WTC11 (cell line): ENCODE measurements around the gene BCORL1. TPM values are rescaled to one million over a fixed set of nuclear protein-coding genes. Genes with fewer than 3 reads are reported as not detected.

Source experiments
- ATAC-seq: fragments of 200-7000 bp; cut with Tn5 transposase; 2 replicates; pipeline ENCODE4 v1.10.0; 2021; ENCODE audit warnings: mild to moderate bottlenecking, moderate library complexity
- CTCF ChIA-PET: fragments of 300-600 bp; sonication (Branson Sonifier 250); formaldehyde crosslinking; loops from one replicate; lab custom pipeline; 2021; ENCODE audit warnings: antibody characterized with exemption; lab: Charles Lee
- POLR2A ChIA-PET: fragments of 350-600 bp; sonication (Branson Sonifier 250); formaldehyde crosslinking; loops from one replicate; lab custom pipeline; 2021; ENCODE audit warnings: antibody characterized with exemption; lab: Charles Lee
- DNase-seq: peaks from one replicate; pipeline ENCODE4 v3.0.0; 2021; ENCODE audit warnings: low spot score
- H3K27ac Mint-ChIP-seq: 2 replicates; pipeline ENCODE4 v1.8.0; 2021; ENCODE audit warnings: mixed read lengths
- H3K27me3 Mint-ChIP-seq: 2 replicates; pipeline ENCODE4 v1.8.0; 2021; ENCODE audit warnings: low read depth, mild to moderate bottlenecking, moderate library complexity, mixed read lengths
- H3K36me3 Mint-ChIP-seq: 2 replicates; pipeline ENCODE4 v1.8.0; 2021; ENCODE audit warnings: mixed read lengths
- H3K4me1 Mint-ChIP-seq: 2 replicates; pipeline ENCODE4 v1.8.0; 2022; ENCODE audit warnings: mixed read lengths
- H3K4me3 Mint-ChIP-seq: 2 replicates; pipeline ENCODE4 v1.8.0; 2021; ENCODE audit warnings: mild to moderate bottlenecking, moderate library complexity, mixed read lengths
- H3K9me3 Mint-ChIP-seq: 2 replicates; pipeline ENCODE4 v1.8.0; 2021; ENCODE audit warnings: mixed read lengths
- CREB1 ChIP-seq: sonication (generic); formaldehyde crosslinking; IDR thresholded peaks from 2 replicates; pipeline ENCODE4 v1.8.0; 2023; ENCODE audit warnings: mild to moderate bottlenecking, missing genetic modification reagents
- CREM ChIP-seq: sonication (generic); formaldehyde crosslinking; IDR thresholded peaks from 2 replicates; pipeline ENCODE4 v1.8.1; 2022; ENCODE audit warnings: mild to moderate bottlenecking, missing genetic modification reagents, moderate library complexity
- ELF4 ChIP-seq: sonication (generic); formaldehyde crosslinking; IDR thresholded peaks from 2 replicates; pipeline ENCODE4 v1.8.1; 2022; ENCODE audit warnings: low read depth, mild to moderate bottlenecking, moderate library complexity, missing genetic modification reagents
- FOXJ3 ChIP-seq: sonication (generic); formaldehyde crosslinking; IDR thresholded peaks from 2 replicates; pipeline ENCODE4 v1.9.0; 2021; ENCODE audit warnings: missing genetic modification reagents, mild to moderate bottlenecking, borderline replicate concordance
- GTF2I ChIP-seq: fragments of 250-450 bp; sonication (Bioruptor Pico); conservative IDR thresholded peaks from 2 replicates; pipeline ENCODE4 v1.4.0; 2021; ENCODE audit warnings: mild to moderate bottlenecking
- HMGA2 ChIP-seq: fragments of 250-450 bp; sonication (Bioruptor Pico); IDR thresholded peaks from 2 replicates; pipeline ENCODE4 v1.4.0; 2021; ENCODE audit warnings: mild to moderate bottlenecking, moderate library complexity
- JUN ChIP-seq: sonication (generic); formaldehyde crosslinking; IDR thresholded peaks from 2 replicates; pipeline ENCODE4 v1.8.0; 2023; ENCODE audit warnings: mild to moderate bottlenecking, missing genetic modification reagents
- NR2C2 ChIP-seq: sonication (generic); formaldehyde crosslinking; IDR thresholded peaks from 2 replicates; pipeline ENCODE4 v1.8.0; 2022; ENCODE audit warnings: mild to moderate bottlenecking, missing genetic modification reagents
- OVOL2 ChIP-seq: fragments of 250-450 bp; sonication (Bioruptor Pico); IDR thresholded peaks from 2 replicates; pipeline ENCODE4 v1.9.0; 2021; ENCODE audit warnings: mild to moderate bottlenecking, borderline replicate concordance
- PRRX2 ChIP-seq: fragments of 250-450 bp; sonication (Bioruptor Pico); IDR thresholded peaks from 2 replicates; pipeline ENCODE4 v1.8.0; 2021; ENCODE audit warnings: mild to moderate bottlenecking
- SOX15 ChIP-seq: fragments of 250-450 bp; sonication (Bioruptor Pico); IDR thresholded peaks from 2 replicates; pipeline ENCODE4 v1.9.0; 2021; ENCODE audit warnings: mild to moderate bottlenecking
- ZNF121 ChIP-seq: sonication (generic); formaldehyde crosslinking; IDR thresholded peaks from 2 replicates; pipeline ENCODE4 v1.8.0; 2023; ENCODE audit warnings: missing genetic modification reagents
- ZNF219 ChIP-seq: sonication (generic); formaldehyde crosslinking; IDR thresholded peaks from 2 replicates; pipeline ENCODE4 v1.8.0; 2023; ENCODE audit warnings: missing genetic modification reagents, mild to moderate bottlenecking, borderline replicate concordance
- ZNF232 ChIP-seq: sonication (generic); formaldehyde crosslinking; IDR thresholded peaks from 2 replicates; pipeline ENCODE4 v1.8.0; 2022; ENCODE audit warnings: mild to moderate bottlenecking, missing genetic modification reagents
- ZNF416 ChIP-seq: fragments of 250-450 bp; sonication (Bioruptor Pico); IDR thresholded peaks from 2 replicates; pipeline ENCODE4 v1.9.0; 2021; ENCODE audit warnings: mild to moderate bottlenecking, inconsistent platforms
- total RNA-seq: library from RNA; stranded (reverse); gene quantifications from 3 replicates; pipeline ENCODE4 v1.2.3, GENCODE V29; 2021
- TF ChIP-seq, protein P1 (sequence below): fragments of 250-450 bp; sonication (Bioruptor Pico); IDR thresholded peaks from 2 replicates; pipeline ENCODE4 v1.9.0; 2021; ENCODE audit warnings: mild to moderate bottlenecking, borderline replicate concordance
- TF ChIP-seq, protein P2 (sequence below): sonication (generic); formaldehyde crosslinking; IDR thresholded peaks from 2 replicates; pipeline ENCODE4 v1.8.1; 2023; ENCODE audit warnings: mild to moderate bottlenecking, moderate library complexity, missing genetic modification reagents
- TF ChIP-seq, protein P3 (sequence below): sonication (generic); formaldehyde crosslinking; conservative IDR thresholded peaks from 2 replicates; pipeline ENCODE4 v1.8.1; 2022; ENCODE audit warnings: mild to moderate bottlenecking, missing genetic modification reagents
- TF ChIP-seq, protein P4 (sequence below): sonication (generic); formaldehyde crosslinking; IDR thresholded peaks from 2 replicates; pipeline ENCODE4 v1.8.0; 2022; ENCODE audit warnings: mild to moderate bottlenecking, missing genetic modification reagents
- TF ChIP-seq, protein P5 (sequence below): sonication (generic); formaldehyde crosslinking; conservative IDR thresholded peaks from 2 replicates; pipeline ENCODE4 v1.8.1; 2023; ENCODE audit warnings: mild to moderate bottlenecking, low read depth, missing genetic modification reagents, moderate library complexity
- TF ChIP-seq, protein P6 (sequence below): sonication (generic); formaldehyde crosslinking; IDR thresholded peaks from 2 replicates; pipeline ENCODE4 v1.8.1; 2022; ENCODE audit warnings: mild to moderate bottlenecking, moderate library complexity, missing genetic modification reagents

Gene BCORL1
- total RNA-seq, 1 experiment from 2014 or later = 12.0 TPM

DNA sequence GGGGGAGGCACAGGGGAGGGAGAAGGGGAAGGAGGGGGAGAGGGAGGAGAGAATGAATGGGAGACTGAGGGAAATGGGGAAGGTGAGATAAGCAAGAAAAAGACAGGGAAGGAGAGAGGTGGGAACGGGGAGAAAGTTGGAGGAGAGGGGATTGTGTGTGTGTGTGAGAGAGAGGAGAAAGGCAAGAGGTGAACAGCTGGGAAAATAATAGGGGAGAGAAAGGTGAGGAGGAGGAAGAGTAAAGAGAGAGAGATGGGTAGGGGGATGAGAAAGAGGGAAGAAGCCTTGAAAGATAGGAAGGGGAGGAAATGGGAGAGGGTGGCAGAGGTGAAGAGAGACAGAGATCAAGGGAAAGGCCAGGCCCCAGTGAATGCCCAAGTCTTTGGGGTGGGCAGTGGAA is 20.1 kb downstream of the BCORL1 start (continued):
- TF ChIP-seq, protein P1, sequence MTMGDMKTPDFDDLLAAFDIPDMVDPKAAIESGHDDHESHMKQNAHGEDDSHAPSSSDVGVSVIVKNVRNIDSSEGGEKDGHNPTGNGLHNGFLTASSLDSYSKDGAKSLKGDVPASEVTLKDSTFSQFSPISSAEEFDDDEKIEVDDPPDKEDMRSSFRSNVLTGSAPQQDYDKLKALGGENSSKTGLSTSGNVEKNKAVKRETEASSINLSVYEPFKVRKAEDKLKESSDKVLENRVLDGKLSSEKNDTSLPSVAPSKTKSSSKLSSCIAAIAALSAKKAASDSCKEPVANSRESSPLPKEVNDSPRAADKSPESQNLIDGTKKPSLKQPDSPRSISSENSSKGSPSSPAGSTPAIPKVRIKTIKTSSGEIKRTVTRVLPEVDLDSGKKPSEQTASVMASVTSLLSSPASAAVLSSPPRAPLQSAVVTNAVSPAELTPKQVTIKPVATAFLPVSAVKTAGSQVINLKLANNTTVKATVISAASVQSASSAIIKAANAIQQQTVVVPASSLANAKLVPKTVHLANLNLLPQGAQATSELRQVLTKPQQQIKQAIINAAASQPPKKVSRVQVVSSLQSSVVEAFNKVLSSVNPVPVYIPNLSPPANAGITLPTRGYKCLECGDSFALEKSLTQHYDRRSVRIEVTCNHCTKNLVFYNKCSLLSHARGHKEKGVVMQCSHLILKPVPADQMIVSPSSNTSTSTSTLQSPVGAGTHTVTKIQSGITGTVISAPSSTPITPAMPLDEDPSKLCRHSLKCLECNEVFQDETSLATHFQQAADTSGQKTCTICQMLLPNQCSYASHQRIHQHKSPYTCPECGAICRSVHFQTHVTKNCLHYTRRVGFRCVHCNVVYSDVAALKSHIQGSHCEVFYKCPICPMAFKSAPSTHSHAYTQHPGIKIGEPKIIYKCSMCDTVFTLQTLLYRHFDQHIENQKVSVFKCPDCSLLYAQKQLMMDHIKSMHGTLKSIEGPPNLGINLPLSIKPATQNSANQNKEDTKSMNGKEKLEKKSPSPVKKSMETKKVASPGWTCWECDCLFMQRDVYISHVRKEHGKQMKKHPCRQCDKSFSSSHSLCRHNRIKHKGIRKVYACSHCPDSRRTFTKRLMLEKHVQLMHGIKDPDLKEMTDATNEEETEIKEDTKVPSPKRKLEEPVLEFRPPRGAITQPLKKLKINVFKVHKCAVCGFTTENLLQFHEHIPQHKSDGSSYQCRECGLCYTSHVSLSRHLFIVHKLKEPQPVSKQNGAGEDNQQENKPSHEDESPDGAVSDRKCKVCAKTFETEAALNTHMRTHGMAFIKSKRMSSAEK (CRISPR knock-in tag) = no peak
- TF ChIP-seq, protein P2, sequence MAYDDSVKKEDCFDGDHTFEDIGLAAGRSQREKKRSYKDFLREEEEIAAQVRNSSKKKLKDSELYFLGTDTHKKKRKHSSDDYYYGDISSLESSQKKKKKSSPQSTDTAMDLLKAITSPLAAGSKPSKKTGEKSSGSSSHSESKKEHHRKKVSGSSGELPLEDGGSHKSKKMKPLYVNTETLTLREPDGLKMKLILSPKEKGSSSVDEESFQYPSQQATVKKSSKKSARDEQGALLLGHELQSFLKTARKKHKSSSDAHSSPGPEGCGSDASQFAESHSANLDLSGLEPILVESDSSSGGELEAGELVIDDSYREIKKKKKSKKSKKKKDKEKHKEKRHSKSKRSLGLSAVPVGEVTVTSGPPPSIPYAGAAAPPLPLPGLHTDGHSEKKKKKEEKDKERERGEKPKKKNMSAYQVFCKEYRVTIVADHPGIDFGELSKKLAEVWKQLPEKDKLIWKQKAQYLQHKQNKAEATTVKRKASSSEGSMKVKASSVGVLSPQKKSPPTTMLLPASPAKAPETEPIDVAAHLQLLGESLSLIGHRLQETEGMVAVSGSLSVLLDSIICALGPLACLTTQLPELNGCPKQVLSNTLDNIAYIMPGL = no peak
- TF ChIP-seq CREB1 (CRISPR knock-in tag) = no peak

DNA sequence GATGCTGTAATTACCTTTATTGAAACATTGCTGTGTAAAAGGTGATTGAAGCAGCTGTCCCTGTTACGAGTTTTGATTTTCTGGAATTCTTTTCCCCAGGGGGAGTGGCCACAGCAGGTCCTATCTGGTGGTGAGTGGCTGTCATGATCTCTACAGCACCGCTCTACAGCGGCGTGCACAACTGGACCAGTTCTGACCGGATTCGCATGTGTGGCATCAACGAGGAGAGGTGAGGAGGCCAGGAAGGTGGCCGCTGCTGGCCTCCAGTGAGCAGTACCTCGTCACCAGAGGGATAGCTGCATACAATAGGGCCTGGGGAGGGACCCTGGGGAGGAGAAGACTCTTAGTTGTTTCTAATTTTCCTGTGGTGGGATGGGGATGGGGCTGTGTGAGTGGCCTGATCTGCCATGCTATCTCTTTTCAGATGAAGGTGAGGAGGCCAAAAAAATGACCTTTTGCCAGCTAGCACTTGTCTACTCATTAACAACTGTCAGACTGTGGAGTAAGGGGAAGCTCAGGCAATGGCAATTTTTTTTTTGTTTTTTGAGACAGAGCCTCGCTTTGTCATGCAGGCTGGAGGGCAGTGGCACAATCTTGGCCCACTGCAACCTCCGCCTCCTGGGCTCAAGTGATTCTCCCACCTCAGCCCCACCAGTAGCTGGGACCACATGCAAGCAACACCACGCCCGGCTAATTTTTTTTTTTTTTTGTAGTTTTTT is 22.8 kb downstream of the BCORL1 start:
- H3K36me3 Mint-ChIP-seq = peaks cover 4% of the 10 kb centered on the region; the same call in 1 of the 2 replicates
- ATAC-seq = no peak
- no peak overlapping the region for H3K27ac Mint-ChIP-seq
- no peak overlapping the region for H3K4me3 Mint-ChIP-seq
- TF ChIP-seq SOX15 (CRISPR knock-in tag) (no peak), ELF4 (CRISPR knock-in tag) (no peak), ZNF219 (no peak), ZNF416 (CRISPR knock-in tag) (no peak), JUN (CRISPR knock-in tag) (no peak), CREM (CRISPR knock-in tag) (no peak), HMGA2 (no peak), PRRX2 (CRISPR knock-in tag) (no peak)
- TF ChIP-seq, protein P3, sequence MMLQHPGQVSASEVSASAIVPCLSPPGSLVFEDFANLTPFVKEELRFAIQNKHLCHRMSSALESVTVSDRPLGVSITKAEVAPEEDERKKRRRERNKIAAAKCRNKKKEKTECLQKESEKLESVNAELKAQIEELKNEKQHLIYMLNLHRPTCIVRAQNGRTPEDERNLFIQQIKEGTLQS (CRISPR knock-in tag) = no peak
- TF ChIP-seq, protein P4, sequence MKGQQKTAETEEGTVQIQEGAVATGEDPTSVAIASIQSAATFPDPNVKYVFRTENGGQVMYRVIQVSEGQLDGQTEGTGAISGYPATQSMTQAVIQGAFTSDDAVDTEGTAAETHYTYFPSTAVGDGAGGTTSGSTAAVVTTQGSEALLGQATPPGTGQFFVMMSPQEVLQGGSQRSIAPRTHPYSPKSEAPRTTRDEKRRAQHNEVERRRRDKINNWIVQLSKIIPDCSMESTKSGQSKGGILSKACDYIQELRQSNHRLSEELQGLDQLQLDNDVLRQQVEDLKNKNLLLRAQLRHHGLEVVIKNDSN = no peak
- TF ChIP-seq, all 79 proteins: peak for 0
- ChIA-PET POLR2A (interaction anchor here (0.7 kb wide), 2 partner anchors 27 to 52 kb away, joined by 4 read pairs; no protein-coding TSS in a partner anchor), CTCF (interaction anchor here (1.5 kb wide), 1 partner anchor 80 kb away, joined by 6 read pairs; no protein-coding TSS in a partner anchor)
- no peak for DNase-seq
- no peaks in the 10 kb centered on the region for H3K27me3 Mint-ChIP-seq
- H3K4me1 Mint-ChIP-seq = peaks cover 15% of the 10 kb centered on the region
- no peaks in the 10 kb centered on the region for H3K9me3 Mint-ChIP-seq

DNA sequence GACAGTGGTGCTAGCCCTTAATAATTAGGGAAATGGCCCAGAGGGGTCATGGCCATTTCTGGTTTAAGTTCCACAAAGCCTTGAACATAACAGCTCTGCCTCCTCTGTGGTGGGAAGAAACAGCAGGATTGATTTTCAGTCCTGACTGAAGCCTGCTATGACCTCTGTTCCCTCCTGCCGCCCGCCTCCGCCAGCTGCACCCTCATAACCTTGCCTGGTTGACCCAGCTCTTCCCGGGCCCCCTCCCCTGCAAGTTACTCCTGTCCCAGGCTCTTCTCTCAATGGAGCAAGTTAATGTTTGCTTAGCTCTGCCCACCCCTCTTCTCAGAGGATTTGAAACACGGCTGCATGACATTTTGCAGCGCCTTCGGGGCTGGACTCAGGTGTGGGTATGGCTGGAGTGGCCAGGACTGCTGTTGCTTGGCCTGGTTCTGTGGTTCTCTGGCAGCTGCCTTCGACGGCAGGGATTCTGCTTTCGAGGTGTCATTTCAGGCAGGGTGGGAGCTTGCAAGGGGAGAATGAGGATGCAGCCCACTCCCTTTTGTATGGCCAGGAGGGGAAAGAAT is 27.3 kb downstream of the BCORL1 start:
- no peaks in the 10 kb centered on the region for H3K9me3 Mint-ChIP-seq
- TF ChIP-seq GTF2I = no peak
- TF ChIP-seq OVOL2 = no peak
- TF ChIP-seq, protein P4 = no peak
- no peak for TF ChIP-seq ZNF121 (CRISPR knock-in tag)
- TF ChIP-seq, protein P5, sequence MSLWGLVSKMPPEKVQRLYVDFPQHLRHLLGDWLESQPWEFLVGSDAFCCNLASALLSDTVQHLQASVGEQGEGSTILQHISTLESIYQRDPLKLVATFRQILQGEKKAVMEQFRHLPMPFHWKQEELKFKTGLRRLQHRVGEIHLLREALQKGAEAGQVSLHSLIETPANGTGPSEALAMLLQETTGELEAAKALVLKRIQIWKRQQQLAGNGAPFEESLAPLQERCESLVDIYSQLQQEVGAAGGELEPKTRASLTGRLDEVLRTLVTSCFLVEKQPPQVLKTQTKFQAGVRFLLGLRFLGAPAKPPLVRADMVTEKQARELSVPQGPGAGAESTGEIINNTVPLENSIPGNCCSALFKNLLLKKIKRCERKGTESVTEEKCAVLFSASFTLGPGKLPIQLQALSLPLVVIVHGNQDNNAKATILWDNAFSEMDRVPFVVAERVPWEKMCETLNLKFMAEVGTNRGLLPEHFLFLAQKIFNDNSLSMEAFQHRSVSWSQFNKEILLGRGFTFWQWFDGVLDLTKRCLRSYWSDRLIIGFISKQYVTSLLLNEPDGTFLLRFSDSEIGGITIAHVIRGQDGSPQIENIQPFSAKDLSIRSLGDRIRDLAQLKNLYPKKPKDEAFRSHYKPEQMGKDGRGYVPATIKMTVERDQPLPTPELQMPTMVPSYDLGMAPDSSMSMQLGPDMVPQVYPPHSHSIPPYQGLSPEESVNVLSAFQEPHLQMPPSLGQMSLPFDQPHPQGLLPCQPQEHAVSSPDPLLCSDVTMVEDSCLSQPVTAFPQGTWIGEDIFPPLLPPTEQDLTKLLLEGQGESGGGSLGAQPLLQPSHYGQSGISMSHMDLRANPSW (CRISPR knock-in tag) = no peak
- no peak for TF ChIP-seq NR2C2 (CRISPR knock-in tag)
- no peak for TF ChIP-seq FOXJ3 (CRISPR knock-in tag)
- no peak for TF ChIP-seq ZNF232
- TF ChIP-seq, protein P6, sequence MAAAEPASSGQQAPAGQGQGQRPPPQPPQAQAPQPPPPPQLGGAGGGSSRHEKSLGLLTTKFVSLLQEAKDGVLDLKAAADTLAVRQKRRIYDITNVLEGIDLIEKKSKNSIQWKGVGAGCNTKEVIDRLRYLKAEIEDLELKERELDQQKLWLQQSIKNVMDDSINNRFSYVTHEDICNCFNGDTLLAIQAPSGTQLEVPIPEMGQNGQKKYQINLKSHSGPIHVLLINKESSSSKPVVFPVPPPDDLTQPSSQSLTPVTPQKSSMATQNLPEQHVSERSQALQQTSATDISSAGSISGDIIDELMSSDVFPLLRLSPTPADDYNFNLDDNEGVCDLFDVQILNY = no peak

More for the DNA sequence above, 27.3 kb downstream of the BCORL1 start:
- CTCF ChIA-PET = interaction anchor here (1.1 kb wide), 1 partner anchor 19 kb away, joined by 6 read pairs; no protein-coding TSS in a partner anchor
- Mint-ChIP-seq H3K27ac (no peak overlapping the region), H3K4me1 (no peaks in the 10 kb centered on the region), H3K36me3 (peaks cover 4% of the 10 kb centered on the region; the same call in 1 of the 2 replicates), H3K27me3 (no peaks in the 10 kb centered on the region), H3K4me3 (no peak overlapping the region)
- ATAC-seq = no peak
- no peak for DNase-seq
- POLR2A ChIA-PET = no interaction called here
